ENCODE measurements around the gene PLA2G4B. TPM values are rescaled to one million over a fixed set of nuclear protein-coding genes. Genes with fewer than 3 reads are reported as not detected.

Gene PLA2G4B
- total RNA-seq, 3 donors from 2014 or later (not counting 1 experiment from before 2014, with no cell fraction given) = 15.2 to 17.5 (median 17.4) TPM

DNA sequence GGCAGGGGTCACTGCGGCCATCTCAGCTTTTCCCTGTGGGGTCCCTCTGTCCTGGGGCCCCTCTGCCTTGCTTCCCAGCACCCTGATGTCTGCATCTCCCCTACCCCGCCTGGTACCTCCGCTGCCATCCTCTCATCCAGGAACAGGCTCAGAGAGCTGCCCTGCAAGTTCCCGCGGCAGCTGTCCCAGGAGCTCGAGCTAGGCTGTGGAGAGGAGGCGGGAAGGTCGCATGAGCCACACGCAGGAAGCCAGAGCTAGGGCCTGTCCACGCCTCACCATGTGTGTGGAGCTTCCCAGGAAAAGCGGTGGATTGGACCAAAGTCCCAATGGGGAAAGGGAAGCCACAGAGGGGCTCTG lies 12.5 kb downstream of the PLA2G4B start:
- 46% methylated on average over 11 of the region's 11 CpGs for WGBS (ENCODE audit: insufficient coverage)
- no peak overlapping the region for H3K4me3 ChIP-seq (ENCODE audit: low read length)
- H3K4me3 Mint-ChIP-seq = no peak overlapping the region
- H3K4me1 ChIP-seq (ENCODE audit: control insufficient read depth, insufficient read depth, low read length) = no peaks in the 10 kb centered on the region
- intact Hi-C loops (cut with micrococcal nuclease) = no loop called here
- H3K27ac Mint-ChIP-seq = no peak overlapping the region
- peaks cover 5% of the 10 kb centered on the region for H3K36me3 Mint-ChIP-seq
- DNase-seq (no peak), ATAC-seq (no peak)
- H3K27me3 Mint-ChIP-seq (ENCODE audit: low read depth in 2 of 2) = no peaks in the 10 kb centered on the region
- H3K9me3 ChIP-seq (ENCODE audit: control insufficient read depth, insufficient read depth, low read length) = no peaks in the 10 kb centered on the region
- H3K27me3 ChIP-seq (ENCODE audit: control insufficient read depth, insufficient read depth, low read length) = no peaks in the 10 kb centered on the region
- no peaks in the 10 kb centered on the region for H3K4me1 Mint-ChIP-seq
- H3K36me3 ChIP-seq (ENCODE audit: control insufficient read depth, insufficient read depth, low read length) = peaks cover 13% of the 10 kb centered on the region
- H3K27ac ChIP-seq (ENCODE audit: low read length) = no peak overlapping the region
- no peak for TF ChIP-seq CTCF (IDR thresholded peaks at IDR 0.05)
- no peaks in the 10 kb centered on the region for H3K9me3 Mint-ChIP-seq

DNA sequence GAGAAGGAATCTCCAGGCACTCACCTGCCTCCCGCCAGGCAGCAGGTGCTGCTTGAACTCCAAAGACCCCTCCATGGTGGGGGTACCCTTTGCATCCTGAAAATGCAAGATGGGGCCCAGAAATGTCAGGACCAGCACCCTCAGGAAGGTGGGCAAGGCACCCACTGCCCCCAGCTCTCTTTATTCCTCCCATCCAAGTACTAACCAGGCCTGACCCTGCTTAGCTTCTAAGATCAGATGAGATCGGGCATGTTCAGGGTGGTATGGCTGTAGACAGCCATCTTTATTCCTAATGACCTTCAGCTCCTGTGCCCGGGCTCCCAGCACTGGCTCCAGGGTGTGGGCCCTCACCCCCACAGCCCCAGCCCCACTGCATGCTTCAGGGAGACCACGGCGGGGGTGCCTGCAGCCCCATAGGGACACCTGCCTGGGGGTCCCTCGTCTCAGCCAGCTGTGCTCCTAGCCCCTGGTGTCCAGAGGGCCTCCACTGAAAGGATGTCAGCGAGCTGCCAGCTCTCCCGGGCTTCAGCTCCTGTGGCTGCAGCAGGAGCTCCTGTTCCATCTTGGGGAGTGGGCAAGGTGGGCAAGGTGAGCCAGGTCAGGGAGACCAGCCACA lies 13.2 kb downstream of the PLA2G4B start:
- intact Hi-C loops (cut with micrococcal nuclease) = no loop called here
- H3K27me3 Mint-ChIP-seq (ENCODE audit: low read depth in 2 of 2) = no peaks in the 10 kb centered on the region
- Histone ChIP-seq H3K27me3 (ENCODE audit: control insufficient read depth, insufficient read depth, low read length) (no peaks in the 10 kb centered on the region), H3K9me3 (ENCODE audit: control insufficient read depth, insufficient read depth, low read length) (no peaks in the 10 kb centered on the region), H3K27ac (ENCODE audit: low read length) (no peak overlapping the region), H3K4me3 (ENCODE audit: low read length) (no peak overlapping the region), H3K36me3 (ENCODE audit: control insufficient read depth, insufficient read depth, low read length) (peaks cover 9% of the 10 kb centered on the region), H3K4me1 (ENCODE audit: control insufficient read depth, insufficient read depth, low read length) (no peaks in the 10 kb centered on the region)
- no peak for TF ChIP-seq CTCF (IDR thresholded peaks at IDR 0.05)
- no peaks in the 10 kb centered on the region for H3K4me1 Mint-ChIP-seq
- no peak for DNase-seq
- ATAC-seq = no peak
- H3K9me3 Mint-ChIP-seq = no peaks in the 10 kb centered on the region
- 86% methylated on average over 8 of the region's 8 CpGs for WGBS (ENCODE audit: insufficient coverage)
- no peak overlapping the region for H3K4me3 Mint-ChIP-seq
- no peak overlapping the region for H3K27ac Mint-ChIP-seq
- H3K36me3 Mint-ChIP-seq = peaks cover 5% of the 10 kb centered on the region

DNA sequence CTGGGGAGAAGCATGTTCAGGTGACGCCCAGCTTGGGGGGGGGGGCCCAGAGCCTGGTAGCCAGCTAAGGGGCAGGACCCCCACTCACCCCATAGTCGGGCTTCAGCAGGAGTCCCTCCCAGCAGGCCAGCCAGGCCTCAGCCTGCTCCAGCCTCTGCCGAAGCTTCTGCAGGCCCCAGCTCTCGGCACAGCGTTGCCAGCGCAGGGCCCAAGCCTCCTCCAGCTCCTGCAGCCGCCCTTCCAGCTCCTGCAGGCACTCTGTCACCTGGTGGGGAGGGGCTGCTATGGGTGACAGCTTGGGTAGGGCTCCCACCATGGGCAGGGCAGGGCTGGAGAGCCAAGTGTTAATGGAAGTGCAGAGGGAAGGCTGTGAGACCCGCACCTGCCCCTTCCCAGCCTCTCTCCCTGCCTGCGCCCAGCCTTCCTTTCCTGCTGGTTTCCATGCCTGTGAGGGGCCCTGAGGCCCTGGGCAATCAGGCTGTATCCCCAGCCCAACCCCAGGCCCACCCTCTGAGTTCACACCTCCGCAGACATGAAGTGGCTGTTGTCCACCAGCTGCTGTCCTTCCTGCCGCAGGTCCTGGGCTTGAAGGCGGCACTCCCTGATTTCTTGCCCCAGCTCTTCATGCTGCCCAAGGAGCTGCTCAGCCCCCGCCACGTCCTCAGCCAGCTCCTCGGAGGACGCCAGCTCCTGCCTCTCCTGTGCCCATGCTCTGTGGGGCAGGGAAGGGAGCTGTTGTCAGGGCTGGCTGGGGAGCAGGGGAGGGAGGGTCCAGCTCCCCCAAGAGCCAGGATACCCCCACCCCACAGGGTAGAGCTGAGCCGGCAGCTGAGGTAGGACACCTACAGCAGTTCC lies 14.3 kb downstream of the PLA2G4B start:
- H3K36me3 ChIP-seq (ENCODE audit: control insufficient read depth, insufficient read depth, low read length) = peaks cover 3% of the 10 kb centered on the region
- Mint-ChIP-seq H3K4me3 (no peak overlapping the region), H3K9me3 (no peaks in the 10 kb centered on the region), H3K36me3 (peaks cover 5% of the 10 kb centered on the region), H3K27me3 (ENCODE audit: low read depth in 2 of 2) (no peaks in the 10 kb centered on the region), H3K27ac (no peak overlapping the region), H3K4me1 (no peaks in the 10 kb centered on the region)
- no peak for DNase-seq
- H3K9me3 ChIP-seq (ENCODE audit: control insufficient read depth, insufficient read depth, low read length) = no peaks in the 10 kb centered on the region
- no peak for ATAC-seq
- no peaks in the 10 kb centered on the region for H3K27me3 ChIP-seq (ENCODE audit: control insufficient read depth, insufficient read depth, low read length)
- H3K27ac ChIP-seq (ENCODE audit: low read length) = no peak overlapping the region
- no peaks in the 10 kb centered on the region for H3K4me1 ChIP-seq (ENCODE audit: control insufficient read depth, insufficient read depth, low read length)
- intact Hi-C loops (cut with micrococcal nuclease) = no loop called here
- H3K4me3 ChIP-seq (ENCODE audit: low read length) = no peak overlapping the region
- no peak for TF ChIP-seq CTCF (IDR thresholded peaks at IDR 0.05)
- 91% methylated on average over 17 of the region's 17 CpGs for WGBS (ENCODE audit: insufficient coverage)
